HEK293 (cell line): ENCODE measurements around the gene HP.

Experiments used
- KLF16 ChIP-seq: fragments of 450-650 bp; formaldehyde crosslinking; IDR thresholded peaks from 2 replicates; pipeline ENCODE4 v1.5.1; 2017; ENCODE audit warnings: missing biosample characterization, missing genetic modification characterization
- TF ChIP-seq, protein P1 (sequence below): fragments of 450-650 bp; formaldehyde crosslinking; IDR thresholded peaks from 2 replicates; pipeline ENCODE4 v1.5.1; 2016; ENCODE audit warnings: missing biosample characterization, missing genetic modification characterization
- TF ChIP-seq, protein P2 (sequence below): fragments of 450-650 bp; formaldehyde crosslinking; IDR thresholded peaks from 2 replicates; pipeline ENCODE4 v1.5.1; 2016; ENCODE audit warnings: missing biosample characterization, missing genetic modification characterization, low read depth

DNA sequence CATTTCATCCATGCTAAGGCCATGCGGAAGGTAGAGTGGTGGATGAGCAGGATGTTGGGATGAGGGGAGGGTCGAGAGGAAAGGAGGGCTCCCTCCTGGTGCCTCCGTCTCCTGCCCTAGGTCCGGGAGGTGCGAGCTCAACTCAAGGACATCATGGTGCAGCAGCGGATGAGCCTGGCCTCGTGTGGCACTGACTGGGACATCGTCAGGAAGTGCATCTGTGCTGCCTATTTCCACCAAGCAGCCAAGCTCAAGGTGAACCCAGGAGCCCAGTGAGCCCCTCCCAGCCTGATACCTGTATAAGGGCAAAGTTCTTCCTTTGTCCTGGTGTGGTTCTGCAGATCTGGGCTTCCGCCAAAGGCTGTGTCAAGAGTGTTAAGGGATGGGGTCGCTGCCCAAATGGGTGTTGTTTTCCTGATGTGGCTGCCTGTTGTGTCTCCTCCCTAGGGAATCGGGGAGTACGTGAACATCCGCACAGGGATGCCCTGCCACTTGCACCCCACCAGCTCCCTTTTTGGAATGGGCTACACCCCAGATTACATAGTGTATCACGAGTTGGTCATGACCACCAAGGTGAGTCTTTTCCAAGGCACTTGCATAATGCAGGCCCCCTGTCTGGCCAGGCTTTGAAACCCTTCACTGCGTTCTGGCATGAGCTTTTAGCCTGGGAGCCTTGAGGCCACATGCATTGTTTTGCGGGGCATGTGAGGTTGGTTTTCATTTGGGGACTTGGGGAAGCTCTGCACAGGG lies 54.2 kb downstream of the HP start:
- TF ChIP-seq, protein P1, sequence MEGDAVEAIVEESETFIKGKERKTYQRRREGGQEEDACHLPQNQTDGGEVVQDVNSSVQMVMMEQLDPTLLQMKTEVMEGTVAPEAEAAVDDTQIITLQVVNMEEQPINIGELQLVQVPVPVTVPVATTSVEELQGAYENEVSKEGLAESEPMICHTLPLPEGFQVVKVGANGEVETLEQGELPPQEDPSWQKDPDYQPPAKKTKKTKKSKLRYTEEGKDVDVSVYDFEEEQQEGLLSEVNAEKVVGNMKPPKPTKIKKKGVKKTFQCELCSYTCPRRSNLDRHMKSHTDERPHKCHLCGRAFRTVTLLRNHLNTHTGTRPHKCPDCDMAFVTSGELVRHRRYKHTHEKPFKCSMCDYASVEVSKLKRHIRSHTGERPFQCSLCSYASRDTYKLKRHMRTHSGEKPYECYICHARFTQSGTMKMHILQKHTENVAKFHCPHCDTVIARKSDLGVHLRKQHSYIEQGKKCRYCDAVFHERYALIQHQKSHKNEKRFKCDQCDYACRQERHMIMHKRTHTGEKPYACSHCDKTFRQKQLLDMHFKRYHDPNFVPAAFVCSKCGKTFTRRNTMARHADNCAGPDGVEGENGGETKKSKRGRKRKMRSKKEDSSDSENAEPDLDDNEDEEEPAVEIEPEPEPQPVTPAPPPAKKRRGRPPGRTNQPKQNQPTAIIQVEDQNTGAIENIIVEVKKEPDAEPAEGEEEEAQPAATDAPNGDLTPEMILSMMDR (tag by site-specific recombination), result no peak
- TF ChIP-seq, protein P2, sequence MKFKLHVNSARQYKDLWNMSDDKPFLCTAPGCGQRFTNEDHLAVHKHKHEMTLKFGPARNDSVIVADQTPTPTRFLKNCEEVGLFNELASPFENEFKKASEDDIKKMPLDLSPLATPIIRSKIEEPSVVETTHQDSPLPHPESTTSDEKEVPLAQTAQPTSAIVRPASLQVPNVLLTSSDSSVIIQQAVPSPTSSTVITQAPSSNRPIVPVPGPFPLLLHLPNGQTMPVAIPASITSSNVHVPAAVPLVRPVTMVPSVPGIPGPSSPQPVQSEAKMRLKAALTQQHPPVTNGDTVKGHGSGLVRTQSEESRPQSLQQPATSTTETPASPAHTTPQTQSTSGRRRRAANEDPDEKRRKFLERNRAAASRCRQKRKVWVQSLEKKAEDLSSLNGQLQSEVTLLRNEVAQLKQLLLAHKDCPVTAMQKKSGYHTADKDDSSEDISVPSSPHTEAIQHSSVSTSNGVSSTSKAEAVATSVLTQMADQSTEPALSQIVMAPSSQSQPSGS (tag by site-specific recombination), result no peak
- TF ChIP-seq KLF16 (tag by site-specific recombination), result no peak
